Measurements from ENCODE around the gene HNRNPC. TPM values are rescaled to one million over a fixed set of nuclear protein-coding genes. Genes with fewer than 3 reads are reported as not detected.
"Not testable (repeated sequence)": the region's sequence is repeated elsewhere in the genome, so short reads cannot be mapped to it uniquely, and the experiment has no call there.

The HNRNPC gene
- total RNA-seq, 2 donors from 2014 or later: 363 to 653 TPM

- Histone ChIP-seq H3K4me3 (no peak overlapping the region), H3K36me3 (no peaks in the 10 kb centered on the region), H3K27ac (no peak overlapping the region), H3K9me3 (no peaks in the 10 kb centered on the region), H3K9ac (ENCODE audit: low read depth in 2 of 2, low read length in 2 of 2) (no peak overlapping the region), H3K4me1 (peaks cover 7% of the 10 kb centered on the region), H3K27me3 (no peaks in the 10 kb centered on the region)
- no peak for DNase-seq
- intact Hi-C loops (cut with DNase I): no loop called here
- TF ChIP-seq CTCF (IDR thresholded peaks at IDR 0.05): no peak
These were observed 12.5 kb downstream of the HNRNPC start for GRCh38 chr14:21256539-21257393.

GRCh38 chr14:21256102-21256447 lies 13.2 kb downstream of the HNRNPC start:
- H3K27ac ChIP-seq: not testable (repeated sequence)

GRCh38 chr14:21255385-21256101 lies 13.7 kb downstream of the HNRNPC start:
- no peak for TF ChIP-seq CTCF (IDR thresholded peaks at IDR 0.05)
- Histone ChIP-seq H3K4me3 (no peak overlapping the region), H3K9ac (ENCODE audit: low read depth in 2 of 2, low read length in 2 of 2) (no peak overlapping the region), H3K36me3 (no peaks in the 10 kb centered on the region), H3K27me3 (no peaks in the 10 kb centered on the region), H3K9me3 (no peaks in the 10 kb centered on the region), H3K27ac (no peak overlapping the region), H3K4me1 (peaks cover 7% of the 10 kb centered on the region)
- intact Hi-C loops (cut with DNase I): no loop called here
- no peak for DNase-seq

More at GRCh38 chr14:21256102-21256447, 13.2 kb downstream of the HNRNPC start:
- H3K9ac ChIP-seq (ENCODE audit: low read depth in 2 of 2, low read length in 2 of 2); H3K4me1 ChIP-seq; H3K27me3 ChIP-seq; H3K9me3 ChIP-seq; H3K36me3 ChIP-seq; DNase-seq; H3K4me3 ChIP-seq; intact Hi-C loops (cut with DNase I): not testable (repeated sequence)

- no peak for DNase-seq
- Histone ChIP-seq H3K9ac (ENCODE audit: low read depth in 2 of 2, low read length in 2 of 2) (no peak overlapping the region), H3K4me1 (no peaks in the 10 kb centered on the region), H3K36me3 (peaks cover 13% of the 10 kb centered on the region), H3K27me3 (no peaks in the 10 kb centered on the region), H3K27ac (no peak overlapping the region), H3K9me3 (no peaks in the 10 kb centered on the region), H3K4me3 (no peak overlapping the region)
- TF ChIP-seq CTCF (IDR thresholded peaks at IDR 0.05): no peak
- intact Hi-C loops (cut with DNase I): no loop called here
These were observed 17.1 kb downstream of the HNRNPC start for GRCh38 chr14:21252149-21252548.

- Histone ChIP-seq H3K9me3 (no peaks in the 10 kb centered on the region), H3K4me3 (no peak overlapping the region), H3K36me3 (peaks cover 13% of the 10 kb centered on the region), H3K9ac (ENCODE audit: low read depth in 2 of 2, low read length in 2 of 2) (no peak overlapping the region), H3K27ac (no peak overlapping the region), H3K4me1 (no peaks in the 10 kb centered on the region), H3K27me3 (no peaks in the 10 kb centered on the region)
- intact Hi-C loops (cut with DNase I): no loop called here
- DNase-seq: no peak
- no peak for TF ChIP-seq CTCF (IDR thresholded peaks at IDR 0.05)
These were observed 18.0 kb downstream of the HNRNPC start for GRCh38 chr14:21251215-21251614.

Measured in colonic mucosa (tissue), 4 donors.